HepG2 (cell line): ENCODE measurements around the gene PFKL. TPM values are rescaled to one million over a fixed set of nuclear protein-coding genes. Genes with fewer than 3 reads are reported as not detected.
A peak's percentile ranks its signal among the peaks of the same experiment; 100 is the strongest.

Source experiments
- ATAC-seq: fragments of 200-7000 bp; cut with Tn5 transposase; 3 replicates; pipeline ENCODE4 v1.9.1; 2020; ENCODE audit warnings: mild to moderate bottlenecking, moderate library complexity
- BruUV-seq: library from RNA; stranded (reverse); fragments of 400-500 nt; replicated peaks from 2 replicates; lab custom pipeline; 2021; lab: Mats Ljungman, UMichigan
- CTCF ChIA-PET: fragments of 300-600 bp; formaldehyde crosslinking; extraction: SDS; loops from one replicate; lab custom pipeline; 2021; ENCODE audit warnings: low total read pairs, inconsistent platforms, low intra/inter-chr PET ratio; lab: Yijun Ruan, JAX
- POLR2A ChIA-PET: fragments of 350-600 bp; sonication (Branson Sonifier 250); formaldehyde crosslinking; loops from one replicate; lab custom pipeline; 2020; ENCODE audit warnings: antibody characterized with exemption, inconsistent platforms; lab: Yijun Ruan, JAX
- DNase-seq: peaks from one replicate; pipeline ENCODE4 v3.0.0-alpha.2; 2015; ENCODE audit warnings: low spot score
- FAIRE-seq: peaks from 3 replicates; lab custom pipeline; 2011; peaks lifted over from hg19 to GRCh38; lab: Jason Lieb, UNC
- H2AFZ ChIP-seq: one replicate; pipeline ENCODE4 v1.6.1; 2011; ENCODE audit warnings: low read length, inconsistent platforms
- H3K27ac ChIP-seq: fragments of 300-600 bp; 3 replicates; pipeline ENCODE4 v1.8.0; 2011; ENCODE audit warnings: mixed run types, mild to moderate bottlenecking, mixed read lengths, low read length, inconsistent platforms; ENCODE audit not compliant: insufficient read depth; ENCODE audit errors: extremely low read length
- H3K27me3 ChIP-seq, 2 experiments: fragments of 200-600 bp in 1 of 2; 2 replicates in 1 of 2; 3 replicates in 1 of 2; pipeline versions ENCODE4 v1.6.0 to v1.8.0; 2011; ENCODE audit warnings: low read length in 2 of 2, mild to moderate bottlenecking in 2 of 2, moderate library complexity in 2 of 2, inconsistent platforms in 1 of 2; ENCODE audit not compliant: insufficient read depth in 2 of 2, control insufficient read depth in 1 of 2
- H3K36me3 ChIP-seq, 2 experiments: fragments of 200-600 bp in 1 of 2; replicated peaks in 1 of 2; 2 replicates in 1 of 2; 3 replicates in 1 of 2; pipeline versions ENCODE4 v1.5.1 to v1.8.0; 2011; ENCODE audit warnings: low read length in 2 of 2, inconsistent platforms in 1 of 2; ENCODE audit not compliant: insufficient read depth in 2 of 2, control insufficient read depth in 1 of 2
- H3K4me1 ChIP-seq: 2 replicates; pipeline ENCODE4 v1.5.1; 2012; ENCODE audit warnings: low read length, inconsistent platforms; ENCODE audit not compliant: insufficient read depth
- H3K4me2 ChIP-seq: 2 replicates; pipeline ENCODE4 v1.6.0; 2011; ENCODE audit warnings: low read depth, low read length, inconsistent platforms
- H3K4me3 ChIP-seq, 3 experiments: fragments of 200-600 bp in 1 of 3; sonication (generic), shearing (Covaris generic) in 1 of 3; replicated peaks in 1 of 3; 2 replicates each; pipeline ENCODE4 v1.5.1; 2011 to 2016; ENCODE audit warnings: low read length in 3 of 3, inconsistent platforms in 2 of 3, low read depth in 2 of 3, mild to moderate bottlenecking in 2 of 3, control low read depth in 1 of 3, mixed read lengths in 1 of 3; ENCODE audit not compliant: insufficient read depth in 1 of 3
- H3K79me2 ChIP-seq: one replicate; pipeline ENCODE4 v1.6.1; 2011; ENCODE audit warnings: low read length, inconsistent platforms; ENCODE audit not compliant: insufficient read depth
- H3K9ac ChIP-seq: 2 replicates; pipeline ENCODE4 v1.6.0; 2011; ENCODE audit warnings: mild to moderate bottlenecking, low read depth, low read length, inconsistent platforms; ENCODE audit not compliant: insufficient read depth
- H3K9me3 ChIP-seq: 2 replicates; pipeline ENCODE4 v1.5.1; 2012; ENCODE audit warnings: mild to moderate bottlenecking, low read length
- H4K20me1 ChIP-seq: 2 replicates; pipeline ENCODE4 v1.6.0; 2011; ENCODE audit warnings: inconsistent platforms, mild to moderate bottlenecking, low read length, moderate library complexity; ENCODE audit not compliant: insufficient read depth
- HOXA3 ChIP-seq: sonication (generic); formaldehyde crosslinking; IDR thresholded peaks from 2 replicates; pipeline ENCODE4 v1.5.0; 2020; ENCODE audit warnings: missing genetic modification reagents
- SCMH1 ChIP-seq: sonication (generic); formaldehyde crosslinking; IDR thresholded peaks from 2 replicates; pipeline ENCODE4 v1.9.0; 2021; ENCODE audit warnings: missing genetic modification reagents, mild to moderate bottlenecking, borderline replicate concordance
- STAG1 ChIP-seq: sonication (generic); formaldehyde crosslinking; IDR thresholded peaks from 2 replicates; pipeline ENCODE4 v1.4.0; 2020; ENCODE audit warnings: missing genetic modification reagents
- WGBS: methylation state at CpG from one replicate; pipeline ENCODE4 v1.1.6; 2017; ENCODE audit warnings: low lambda C conversion rate; 5-methylcytosine and 5-hydroxymethylcytosine counted together
- in situ Hi-C: cut with HindIII; loops from 2 replicates; pipeline ENCODE4 v1.10.0; 2017; ENCODE audit warnings: low pct_unique_long_range_greater_than_20kb; ENCODE audit not compliant: extremely low pct_ligation_motif_present
- intact Hi-C: fragments of 100-400 bp; cut with micrococcal nuclease; formaldehyde crosslinking; loops from one replicate; pipeline ENCODE4 v1.10.0; 2022; ENCODE audit not compliant: unreplicated experiment
- polyA plus RNA-seq, 8 experiments: library from polyadenylated mRNA; depleted of rRNA in 3 of 8; stranded (reverse) in 7 of 8; unstranded in 1 of 8; fragments of >200 nt; fragmentation: Illumina TruSeq in 4 of 8; extraction: Trizol in 4 of 8; gene quantifications; 2 replicates each; pipeline versions ENCODE4 v1.2.1 to v1.2.3, GENCODE V29; 2011 to 2016; ENCODE audit warnings: low read depth in 4 of 8, missing spikeins in 1 of 8, mixed read lengths in 1 of 8; ENCODE audit not compliant: insufficient read depth in 1 of 8
- total RNA-seq, 5 experiments: library from RNA; depleted of rRNA; stranded (reverse); fragments of >200 nt; fragmentation: Illumina TruSeq; extraction: Trizol; gene quantifications; 2 replicates each; pipeline ENCODE4 v1.2.3, GENCODE V29; 2016; ENCODE audit warnings: low read depth in 1 of 5
- TF ChIP-seq, protein P1 (sequence below): sonication (generic); formaldehyde crosslinking; IDR thresholded peaks from 2 replicates; pipeline ENCODE4 v1.5.0; 2020; ENCODE audit warnings: mild to moderate bottlenecking, missing genetic modification reagents, moderate library complexity
- TF ChIP-seq, protein P2 (sequence below): sonication (generic); formaldehyde crosslinking; IDR thresholded peaks from 2 replicates; pipeline ENCODE4 v1.5.1; 2020; ENCODE audit warnings: mild to moderate bottlenecking, missing genetic modification reagents, moderate library complexity
- TF ChIP-seq, protein P3 (sequence below): sonication (generic); formaldehyde crosslinking; IDR thresholded peaks from 2 replicates; pipeline ENCODE4 v1.8.1; 2022; ENCODE audit warnings: low read depth, mild to moderate bottlenecking, missing genetic modification reagents
- TF ChIP-seq, protein P4 (sequence below): sonication (generic); formaldehyde crosslinking; IDR thresholded peaks from 2 replicates; pipeline ENCODE4 v1.5.1; 2020; ENCODE audit warnings: missing genetic modification reagents, mild to moderate bottlenecking, borderline replicate concordance

PFKL gene
- total and polyA plus RNA-seq, 2 of the 13 experiments (the other 11 are each of a cell fraction or from before 2014, with no cell fraction given) = 92.8 to 106 TPM

DNA sequence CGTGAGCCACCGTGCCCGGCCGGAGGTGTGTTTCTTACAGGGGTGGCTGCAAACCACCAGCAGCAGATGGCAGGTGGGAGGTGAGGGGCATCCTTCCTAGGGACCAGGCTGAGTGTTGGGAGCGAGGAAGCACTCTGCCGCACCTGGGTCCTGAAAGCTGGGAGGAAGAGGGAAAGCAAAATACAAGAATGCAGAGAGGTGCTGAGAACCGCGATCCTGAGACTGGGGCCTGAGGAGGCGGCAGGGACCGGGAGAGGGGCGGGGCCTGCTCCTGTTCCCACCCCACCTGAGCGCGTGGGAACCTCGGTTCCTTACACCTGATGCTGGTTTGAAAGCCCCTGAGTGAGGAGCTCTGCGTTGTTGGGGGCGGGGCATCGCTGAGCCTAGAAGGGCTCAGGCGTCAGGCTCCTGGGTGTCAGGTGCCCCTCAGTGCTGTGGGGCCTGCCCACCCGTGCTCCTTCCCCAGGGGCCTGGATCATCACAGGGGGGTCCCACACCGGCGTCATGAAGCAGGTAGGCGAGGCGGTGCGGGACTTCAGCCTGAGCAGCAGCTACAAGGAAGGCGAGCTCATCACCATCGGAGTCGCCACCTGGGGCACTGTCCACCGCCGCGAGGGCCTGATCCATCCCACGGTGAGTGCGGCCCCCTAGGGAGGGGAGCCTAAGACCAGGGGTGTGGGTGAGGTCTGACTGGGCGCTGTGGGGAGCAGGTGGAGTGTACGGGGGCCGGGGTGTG is 69.0 kb downstream of the PFKL start:
- FAIRE-seq (no peak), ATAC-seq (peak; percentile 62), DNase-seq (no peak)
- Histone ChIP-seq H3K9me3 (no peaks in the 10 kb centered on the region), H3K4me3 (no peak overlapping the region; a peak in 1 of 6 replicates), H3K4me1 (peaks cover 18% of the 10 kb centered on the region), H4K20me1 (no peaks in the 10 kb centered on the region), H3K27ac (no peak overlapping the region), H3K4me2 (no peak overlapping the region; the same call in 1 of the 2 replicates), H3K36me3 (no peaks in the 10 kb centered on the region), H3K79me2 (no peaks in the 10 kb centered on the region), H3K27me3 (peaks cover 0 to 30% of the 10 kb centered on the region in 2 experiments; a peak in 4 of 5 replicates), H3K9ac (no peak overlapping the region), H2AFZ (no peak overlapping the region)
- ChIA-PET POLR2A (interaction anchor here (0.7 to 1.2 kb wide), 2 partner anchors 137 to 640 kb away, joined by 3 read pairs; no protein-coding TSS in a partner anchor), CTCF (no interaction called here)
- in situ Hi-C loops = no loop called here
- TF ChIP-seq, protein P1, sequence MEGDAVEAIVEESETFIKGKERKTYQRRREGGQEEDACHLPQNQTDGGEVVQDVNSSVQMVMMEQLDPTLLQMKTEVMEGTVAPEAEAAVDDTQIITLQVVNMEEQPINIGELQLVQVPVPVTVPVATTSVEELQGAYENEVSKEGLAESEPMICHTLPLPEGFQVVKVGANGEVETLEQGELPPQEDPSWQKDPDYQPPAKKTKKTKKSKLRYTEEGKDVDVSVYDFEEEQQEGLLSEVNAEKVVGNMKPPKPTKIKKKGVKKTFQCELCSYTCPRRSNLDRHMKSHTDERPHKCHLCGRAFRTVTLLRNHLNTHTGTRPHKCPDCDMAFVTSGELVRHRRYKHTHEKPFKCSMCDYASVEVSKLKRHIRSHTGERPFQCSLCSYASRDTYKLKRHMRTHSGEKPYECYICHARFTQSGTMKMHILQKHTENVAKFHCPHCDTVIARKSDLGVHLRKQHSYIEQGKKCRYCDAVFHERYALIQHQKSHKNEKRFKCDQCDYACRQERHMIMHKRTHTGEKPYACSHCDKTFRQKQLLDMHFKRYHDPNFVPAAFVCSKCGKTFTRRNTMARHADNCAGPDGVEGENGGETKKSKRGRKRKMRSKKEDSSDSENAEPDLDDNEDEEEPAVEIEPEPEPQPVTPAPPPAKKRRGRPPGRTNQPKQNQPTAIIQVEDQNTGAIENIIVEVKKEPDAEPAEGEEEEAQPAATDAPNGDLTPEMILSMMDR (CRISPR knock-in tag) = peak; percentile 53
- TF ChIP-seq, protein P2, sequence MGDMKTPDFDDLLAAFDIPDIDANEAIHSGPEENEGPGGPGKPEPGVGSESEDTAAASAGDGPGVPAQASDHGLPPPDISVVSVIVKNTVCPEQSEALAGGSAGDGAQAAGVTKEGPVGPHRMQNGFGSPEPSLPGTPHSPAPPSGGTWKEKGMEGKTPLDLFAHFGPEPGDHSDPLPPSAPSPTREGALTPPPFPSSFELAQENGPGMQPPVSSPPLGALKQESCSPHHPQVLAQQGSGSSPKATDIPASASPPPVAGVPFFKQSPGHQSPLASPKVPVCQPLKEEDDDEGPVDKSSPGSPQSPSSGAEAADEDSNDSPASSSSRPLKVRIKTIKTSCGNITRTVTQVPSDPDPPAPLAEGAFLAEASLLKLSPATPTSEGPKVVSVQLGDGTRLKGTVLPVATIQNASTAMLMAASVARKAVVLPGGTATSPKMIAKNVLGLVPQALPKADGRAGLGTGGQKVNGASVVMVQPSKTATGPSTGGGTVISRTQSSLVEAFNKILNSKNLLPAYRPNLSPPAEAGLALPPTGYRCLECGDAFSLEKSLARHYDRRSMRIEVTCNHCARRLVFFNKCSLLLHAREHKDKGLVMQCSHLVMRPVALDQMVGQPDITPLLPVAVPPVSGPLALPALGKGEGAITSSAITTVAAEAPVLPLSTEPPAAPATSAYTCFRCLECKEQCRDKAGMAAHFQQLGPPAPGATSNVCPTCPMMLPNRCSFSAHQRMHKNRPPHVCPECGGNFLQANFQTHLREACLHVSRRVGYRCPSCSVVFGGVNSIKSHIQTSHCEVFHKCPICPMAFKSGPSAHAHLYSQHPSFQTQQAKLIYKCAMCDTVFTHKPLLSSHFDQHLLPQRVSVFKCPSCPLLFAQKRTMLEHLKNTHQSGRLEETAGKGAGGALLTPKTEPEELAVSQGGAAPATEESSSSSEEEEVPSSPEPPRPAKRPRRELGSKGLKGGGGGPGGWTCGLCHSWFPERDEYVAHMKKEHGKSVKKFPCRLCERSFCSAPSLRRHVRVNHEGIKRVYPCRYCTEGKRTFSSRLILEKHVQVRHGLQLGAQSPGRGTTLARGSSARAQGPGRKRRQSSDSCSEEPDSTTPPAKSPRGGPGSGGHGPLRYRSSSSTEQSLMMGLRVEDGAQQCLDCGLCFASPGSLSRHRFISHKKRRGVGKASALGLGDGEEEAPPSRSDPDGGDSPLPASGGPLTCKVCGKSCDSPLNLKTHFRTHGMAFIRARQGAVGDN (CRISPR knock-in tag) = peak; percentile 27; the same call in 1 of the 2 replicates
- TF ChIP-seq HOXA3 = peak; percentile 40; the same call in 1 of the 2 replicates
- TF ChIP-seq SCMH1 (CRISPR knock-in tag) = no peak
- TF ChIP-seq, protein P3, sequence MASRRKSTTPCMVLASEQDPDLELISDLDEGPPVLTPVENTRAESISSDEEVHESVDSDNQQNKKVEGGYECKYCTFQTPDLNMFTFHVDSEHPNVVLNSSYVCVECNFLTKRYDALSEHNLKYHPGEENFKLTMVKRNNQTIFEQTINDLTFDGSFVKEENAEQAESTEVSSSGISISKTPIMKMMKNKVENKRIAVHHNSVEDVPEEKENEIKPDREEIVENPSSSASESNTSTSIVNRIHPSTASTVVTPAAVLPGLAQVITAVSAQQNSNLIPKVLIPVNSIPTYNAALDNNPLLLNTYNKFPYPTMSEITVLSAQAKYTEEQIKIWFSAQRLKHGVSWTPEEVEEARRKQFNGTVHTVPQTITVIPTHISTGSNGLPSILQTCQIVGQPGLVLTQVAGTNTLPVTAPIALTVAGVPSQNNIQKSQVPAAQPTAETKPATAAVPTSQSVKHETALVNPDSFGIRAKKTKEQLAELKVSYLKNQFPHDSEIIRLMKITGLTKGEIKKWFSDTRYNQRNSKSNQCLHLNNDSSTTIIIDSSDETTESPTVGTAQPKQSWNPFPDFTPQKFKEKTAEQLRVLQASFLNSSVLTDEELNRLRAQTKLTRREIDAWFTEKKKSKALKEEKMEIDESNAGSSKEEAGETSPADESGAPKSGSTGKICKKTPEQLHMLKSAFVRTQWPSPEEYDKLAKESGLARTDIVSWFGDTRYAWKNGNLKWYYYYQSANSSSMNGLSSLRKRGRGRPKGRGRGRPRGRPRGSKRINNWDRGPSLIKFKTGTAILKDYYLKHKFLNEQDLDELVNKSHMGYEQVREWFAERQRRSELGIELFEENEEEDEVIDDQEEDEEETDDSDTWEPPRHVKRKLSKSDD (CRISPR knock-in tag) = no peak
- TF ChIP-seq, protein P4, sequence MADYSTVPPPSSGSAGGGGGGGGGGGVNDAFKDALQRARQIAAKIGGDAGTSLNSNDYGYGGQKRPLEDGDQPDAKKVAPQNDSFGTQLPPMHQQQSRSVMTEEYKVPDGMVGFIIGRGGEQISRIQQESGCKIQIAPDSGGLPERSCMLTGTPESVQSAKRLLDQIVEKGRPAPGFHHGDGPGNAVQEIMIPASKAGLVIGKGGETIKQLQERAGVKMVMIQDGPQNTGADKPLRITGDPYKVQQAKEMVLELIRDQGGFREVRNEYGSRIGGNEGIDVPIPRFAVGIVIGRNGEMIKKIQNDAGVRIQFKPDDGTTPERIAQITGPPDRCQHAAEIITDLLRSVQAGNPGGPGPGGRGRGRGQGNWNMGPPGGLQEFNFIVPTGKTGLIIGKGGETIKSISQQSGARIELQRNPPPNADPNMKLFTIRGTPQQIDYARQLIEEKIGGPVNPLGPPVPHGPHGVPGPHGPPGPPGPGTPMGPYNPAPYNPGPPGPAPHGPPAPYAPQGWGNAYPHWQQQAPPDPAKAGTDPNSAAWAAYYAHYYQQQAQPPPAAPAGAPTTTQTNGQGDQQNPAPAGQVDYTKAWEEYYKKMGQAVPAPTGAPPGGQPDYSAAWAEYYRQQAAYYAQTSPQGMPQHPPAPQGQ (CRISPR knock-in tag) = no peak
- peak; percentile 37 for TF ChIP-seq STAG1 (CRISPR knock-in tag)
- WGBS = 29% methylated on average over 23 of the region's 35 CpGs
- intact Hi-C loops = loop anchor here (10.0 kb wide), 1 partner anchor 66 kb away; no protein-coding TSS in a partner anchor
- BruUV-seq = no TSS peak
